DMS53 treated with DMSO at 0.1 percent for 48 hours (cell line): ENCODE results near the gene CELF1.

Source experiments
- DNase-seq: peaks from one replicate; lab custom pipeline; 2025; ENCODE audit not compliant: unreplicated experiment; lab: John Stamatoyannopoulos, UW

CELF1 gene

GRCh38 chr11:47511917-47512316 is 41.0 kb downstream of the CELF1 start:
- no peak for DNase-seq

- no peak for DNase-seq
These were observed 42.7 kb downstream of the CELF1 start for GRCh38 chr11:47510209-47510608.

GRCh38 chr11:47509077-47509536 is 43.8 kb downstream of the CELF1 start:
- DNase-seq: no peak

- DNase-seq: no peak
These were observed 44.5 kb downstream of the CELF1 start for GRCh38 chr11:47508240-47508957.

GRCh38 chr11:47507563-47508239 is 45.2 kb downstream of the CELF1 start:
- DNase-seq: no peak

- DNase-seq: no peak
These were observed 46.0 kb downstream of the CELF1 start for GRCh38 chr11:47506795-47507562.

GRCh38 chr11:47506373-47506772 is 46.6 kb downstream of the CELF1 start:
- DNase-seq: no peak

GRCh38 chr11:47504910-47505309 is 48.0 kb downstream of the CELF1 start:
- no peak for DNase-seq

- DNase-seq: no peak
These were observed 49.7 kb downstream of the CELF1 start for GRCh38 chr11:47503227-47503626.

GRCh38 chr11:47502767-47503166 is 50.2 kb downstream of the CELF1 start:
- no peak for DNase-seq

GRCh38 chr11:47501101-47501500 is 51.8 kb downstream of the CELF1 start:
- DNase-seq: no peak

GRCh38 chr11:47500121-47500520 is 52.8 kb downstream of the CELF1 start:
- no peak for DNase-seq

GRCh38 chr11:47499614-47500013 is 53.3 kb downstream of the CELF1 start:
- DNase-seq: no peak

GRCh38 chr11:47499161-47499560 is 53.8 kb downstream of the CELF1 start:
- DNase-seq: no peak

GRCh38 chr11:47498584-47499152 is 54.3 kb downstream of the CELF1 start:
- DNase-seq: no peak

GRCh38 chr11:47498149-47498548 is 54.8 kb downstream of the CELF1 start:
- no peak for DNase-seq

- DNase-seq: no peak
These were observed 56.1 kb downstream of the CELF1 start for GRCh38 chr11:47496808-47497207.

GRCh38 chr11:47495856-47496217 is 57.1 kb downstream of the CELF1 start:
- no peak for DNase-seq

- no peak for DNase-seq
These were observed 57.7 kb downstream of the CELF1 start for GRCh38 chr11:47495011-47495855.

- no peak for DNase-seq
These were observed 63.6 kb downstream of the CELF1 start for GRCh38 chr11:47489395-47489755.
